DND-41 (cell line): ENCODE results near the gene CD58.

ENCODE experiments used
- ATAC-seq: fragments of 200-7000 bp; cut with Tn5 transposase; 3 replicates; pipeline ENCODE4 v1.9.1; 2021; ENCODE audit warnings: low read depth; ENCODE audit not compliant: insufficient read depth
- DNase-seq: peaks from one replicate; pipeline ENCODE4 v3.0.0-alpha.2; 2020
- H2AFZ ChIP-seq: 2 replicates; pipeline ENCODE4 v1.6.0; 2012; ENCODE audit warnings: low read depth, low read length
- H3K27ac ChIP-seq: 2 replicates; pipeline ENCODE4 v1.5.1; 2012; ENCODE audit warnings: low read length, inconsistent platforms
- H3K27me3 ChIP-seq: fragments of 200-600 bp; sonication (generic); 2 replicates; pipeline ENCODE4 v1.6.0; 2012; ENCODE audit warnings: low read length, mild to moderate bottlenecking, inconsistent platforms; ENCODE audit not compliant: insufficient read depth, poor library complexity
- H3K36me3 ChIP-seq: 2 replicates; pipeline ENCODE4 v1.5.1; 2012; ENCODE audit warnings: low read length, inconsistent platforms; ENCODE audit not compliant: insufficient read depth
- H3K4me1 ChIP-seq: 2 replicates; pipeline ENCODE4 v1.5.1; 2012; ENCODE audit warnings: mild to moderate bottlenecking, low read length; ENCODE audit not compliant: insufficient read depth
- H3K4me2 ChIP-seq: 2 replicates; pipeline ENCODE4 v1.6.0; 2012; ENCODE audit warnings: mild to moderate bottlenecking, moderate library complexity, low read length, inconsistent platforms; ENCODE audit not compliant: insufficient read depth
- H3K4me3 ChIP-seq, 2 experiments: fragments of 200-600 bp in 1 of 2; shearing (Covaris generic) in 1 of 2; 2 replicates each; pipeline ENCODE4 v1.5.1; 2012 to 2016; ENCODE audit warnings: inconsistent platforms in 2 of 2, low read length in 2 of 2, mild to moderate bottlenecking in 2 of 2, low read depth in 1 of 2, moderate library complexity in 1 of 2
- H3K79me2 ChIP-seq: 2 replicates; pipeline ENCODE4 v1.6.0; 2012; ENCODE audit warnings: low read length, inconsistent platforms; ENCODE audit not compliant: insufficient read depth
- H3K9ac ChIP-seq: 2 replicates; pipeline ENCODE4 v1.6.0; 2012; ENCODE audit warnings: low read depth, mild to moderate bottlenecking, inconsistent platforms, low read length, moderate library complexity
- H3K9me3 ChIP-seq: 2 replicates; pipeline ENCODE4 v1.5.1; 2012; ENCODE audit warnings: low read length, moderate library complexity, mild to moderate bottlenecking, inconsistent platforms; ENCODE audit not compliant: insufficient read depth, severe bottlenecking
- H4K20me1 ChIP-seq: 2 replicates; pipeline ENCODE4 v1.6.0; 2012; ENCODE audit warnings: low read length; ENCODE audit not compliant: insufficient read depth
- CTCF ChIP-seq: IDR thresholded peaks from 2 replicates; pipeline ENCODE4 v1.5.1; 2012; ENCODE audit warnings: borderline replicate concordance, low read length, moderate library complexity, mild to moderate bottlenecking; ENCODE audit not compliant: poor library complexity, severe bottlenecking; ENCODE audit errors: extremely low read depth
- EZH2 ChIP-seq: IDR thresholded peaks from 3 replicates; pipeline ENCODE4 v1.6.1; 2012; ENCODE audit warnings: borderline replicate concordance, low read depth, mild to moderate bottlenecking, moderate library complexity, low read length, inconsistent platforms; ENCODE audit not compliant: severe bottlenecking

Gene CD58

DNA sequence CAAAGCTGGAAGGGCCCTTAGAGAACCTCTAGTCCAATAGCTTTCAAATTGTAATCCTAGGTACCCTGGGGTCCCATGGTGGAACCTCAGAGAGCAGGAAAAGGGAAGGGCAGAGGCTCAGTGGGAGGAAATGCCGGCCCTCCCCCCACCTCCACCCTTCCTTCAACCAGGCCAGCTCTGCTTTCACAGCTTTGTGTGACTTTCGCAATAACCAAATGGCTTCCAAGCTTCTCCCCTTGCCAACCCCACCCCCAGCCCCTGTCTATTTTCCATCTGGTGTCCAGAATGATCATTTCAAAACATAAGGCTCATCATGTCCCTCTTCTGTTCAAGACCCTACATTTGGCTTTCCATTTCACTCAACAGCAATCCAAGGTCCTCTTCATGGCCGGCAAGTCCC, 74.4 kb downstream of the CD58 start:
- H3K79me2 ChIP-seq: no peaks in the 10 kb centered on the region
- no peak for ATAC-seq
- DNase-seq: no peak
- H4K20me1 ChIP-seq: no peaks in the 10 kb centered on the region
- no peak overlapping the region for H3K4me2 ChIP-seq
- H3K4me3 ChIP-seq: no peak overlapping the region
- no peak overlapping the region for H3K27ac ChIP-seq
- TF ChIP-seq CTCF (no peak), EZH2 (no peak)
- no peak overlapping the region for H2AFZ ChIP-seq
- H3K9ac ChIP-seq: no peak overlapping the region
- H3K9me3 ChIP-seq: no peaks in the 10 kb centered on the region
- H3K27me3 ChIP-seq: no peaks in the 10 kb centered on the region
- no peaks in the 10 kb centered on the region for H3K4me1 ChIP-seq
- no peaks in the 10 kb centered on the region for H3K36me3 ChIP-seq

DNA sequence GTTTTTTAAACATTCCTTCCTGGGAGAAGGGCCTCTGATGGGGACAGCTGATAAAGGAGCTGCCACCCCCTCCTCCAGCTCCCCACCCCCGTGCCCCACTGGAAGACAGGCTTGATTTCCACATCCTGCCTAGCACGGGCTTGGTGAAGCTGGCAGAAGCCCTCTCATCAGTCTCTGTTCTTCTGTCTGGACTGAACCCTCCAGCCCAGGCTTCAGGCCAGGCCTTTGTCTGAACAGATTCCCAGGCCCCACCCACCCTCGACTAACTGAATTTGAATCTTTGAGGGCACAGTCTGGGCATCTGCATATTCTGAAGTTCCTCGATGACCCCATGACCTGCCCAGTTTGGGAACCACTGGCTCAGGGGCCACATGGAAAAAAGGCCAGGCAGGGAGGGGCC, 75.3 kb downstream of the CD58 start:
- no peak overlapping the region for H3K4me2 ChIP-seq
- H2AFZ ChIP-seq: no peak overlapping the region
- ATAC-seq: no peak
- no peak for DNase-seq
- H3K4me3 ChIP-seq: no peak overlapping the region
- TF ChIP-seq CTCF (no peak), EZH2 (no peak)
- H3K9me3 ChIP-seq: no peaks in the 10 kb centered on the region
- H3K36me3 ChIP-seq: no peaks in the 10 kb centered on the region
- H3K27me3 ChIP-seq: no peaks in the 10 kb centered on the region
- no peaks in the 10 kb centered on the region for H3K4me1 ChIP-seq
- H3K79me2 ChIP-seq: no peaks in the 10 kb centered on the region
- H4K20me1 ChIP-seq: no peaks in the 10 kb centered on the region
- H3K27ac ChIP-seq: no peak overlapping the region
- H3K9ac ChIP-seq: no peak overlapping the region

DNA sequence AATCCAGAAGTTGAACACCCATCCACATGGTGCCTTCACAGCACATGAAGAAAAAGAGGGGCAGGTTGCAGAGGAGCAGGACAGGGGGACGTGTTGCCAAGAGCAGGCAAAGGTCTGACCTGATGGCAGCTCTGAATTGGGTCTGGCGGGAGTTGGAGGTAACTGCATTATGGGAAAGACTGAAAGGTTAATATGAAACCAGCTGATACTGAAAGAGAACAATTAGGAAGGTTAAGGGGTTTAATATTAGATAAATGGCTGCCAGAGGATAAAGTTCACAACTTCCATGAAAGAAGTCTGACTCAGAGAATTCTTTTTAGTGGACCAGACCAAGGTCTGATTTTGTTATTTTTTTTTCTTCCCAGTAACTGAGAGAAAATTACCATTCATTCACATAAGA, 76.1 kb downstream of the CD58 start:
- Histone ChIP-seq H3K4me2 (no peak overlapping the region), H3K27ac (no peak overlapping the region)

More for the DNA sequence above, 76.1 kb downstream of the CD58 start:
- H3K36me3 ChIP-seq: no peaks in the 10 kb centered on the region
- TF ChIP-seq CTCF (no peak), EZH2 (no peak)
- H4K20me1 ChIP-seq: no peaks in the 10 kb centered on the region
- H3K79me2 ChIP-seq: no peaks in the 10 kb centered on the region
- no peaks in the 10 kb centered on the region for H3K9me3 ChIP-seq
- no peak overlapping the region for H3K4me3 ChIP-seq
- H3K27me3 ChIP-seq: no peaks in the 10 kb centered on the region
- DNase-seq (no peak), ATAC-seq (no peak)
- no peak overlapping the region for H3K9ac ChIP-seq
- no peaks in the 10 kb centered on the region for H3K4me1 ChIP-seq
- H2AFZ ChIP-seq: no peak overlapping the region
